ENCODE data around the gene ZBTB45. TPM values are rescaled to one million over a fixed set of nuclear protein-coding genes. Genes with fewer than 3 reads are reported as not detected.
A peak's percentile ranks its signal among the peaks of the same experiment; 100 is the strongest.

ZBTB45 gene
- total RNA-seq, 4 donors from 2014 or later: 9.8 to 16.5 (median 12.6) TPM

GRCh38 chr19:58518256-58519086 lies 1.1 kb downstream of the ZBTB45 start:
- Histone ChIP-seq H3K4me1 (peaks cover 3 to 62% (median 22%) of the 10 kb centered on the region in 4 donors), H3K9me3 (no peaks in the 10 kb centered on the region), H3K27me3 (no peaks in the 10 kb centered on the region), H3K4me3 (peak overlapping the region; percentile 64 to 88 (median 64)), H3K27ac (peak overlapping the region; percentile 85 to 98 (median 94)), H3K36me3 (peaks cover 0 to 33% (median 12%) of the 10 kb centered on the region in 3 donors)
- DNase-seq (ENCODE audit: low spot score in 2 of 2): no peak
- 8 to 9% methylated on average over 20 to 22 of the region's 22 CpGs for WGBS, 2 donors
- TF ChIP-seq EP300 (IDR thresholded peaks at IDR 0.05) (no peak), CTCF (IDR thresholded peaks at IDR 0.05) (peak in 3 of 5 experiments; percentile 11 to 50 (median 33))

GRCh38 chr19:58516964-58517833 lies 2.4 kb downstream of the ZBTB45 start:
- Histone ChIP-seq H3K36me3 (peaks cover 0 to 37% (median 12%) of the 10 kb centered on the region in 3 donors), H3K27ac (peak overlapping the region in 1 of 4 donors; percentile 98), H3K4me1 (peaks cover 3 to 64% (median 23%) of the 10 kb centered on the region in 4 donors), H3K27me3 (no peaks in the 10 kb centered on the region), H3K9me3 (no peaks in the 10 kb centered on the region), H3K4me3 (no peak overlapping the region)
- TF ChIP-seq POLR2A (IDR thresholded peaks at IDR 0.05) (no peak), EP300 (IDR thresholded peaks at IDR 0.05) (no peak), CTCF (IDR thresholded peaks at IDR 0.05) (no peak)
- 90 to 91% methylated on average over 64 to 65 of the region's 65 CpGs for WGBS, 2 donors
- no peak for DNase-seq (ENCODE audit: low spot score in 2 of 2)

- Histone ChIP-seq H3K27me3 (no peaks in the 10 kb centered on the region), H3K9me3 (no peaks in the 10 kb centered on the region), H3K36me3 (peaks cover 0 to 37% (median 12%) of the 10 kb centered on the region in 3 donors), H3K4me3 (no peak overlapping the region), H3K4me1 (peaks cover 3 to 64% (median 23%) of the 10 kb centered on the region in 4 donors), H3K27ac (no peak overlapping the region)
- TF ChIP-seq CTCF (IDR thresholded peaks at IDR 0.05) (no peak), POLR2A (IDR thresholded peaks at IDR 0.05) (no peak), EP300 (IDR thresholded peaks at IDR 0.05) (no peak)
- no peak for DNase-seq (ENCODE audit: low spot score in 2 of 2)
- WGBS, 2 donors: 87 to 89% methylated on average over 25 of the region's 25 CpGs
Observed at GRCh38 chr19:58516246-58516836, 3.3 kb downstream of the ZBTB45 start.

- Histone ChIP-seq H3K36me3 (peaks cover 0 to 42% (median 12%) of the 10 kb centered on the region in 3 donors), H3K27ac (no peak overlapping the region), H3K27me3 (no peaks in the 10 kb centered on the region), H3K4me1 (peaks cover 3 to 58% (median 19%) of the 10 kb centered on the region in 4 donors), H3K9me3 (no peaks in the 10 kb centered on the region), H3K4me3 (no peak overlapping the region)
- TF ChIP-seq POLR2A (IDR thresholded peaks at IDR 0.05) (no peak), CTCF (IDR thresholded peaks at IDR 0.05) (no peak), EP300 (IDR thresholded peaks at IDR 0.05) (no peak)
- WGBS, 2 donors: 89 to 95% methylated on average over 2 of the region's 2 CpGs
- no peak for DNase-seq (ENCODE audit: low spot score in 2 of 2)
Observed at GRCh38 chr19:58515259-58515658, 4.4 kb downstream of the ZBTB45 start.
